ENCODE data around the gene CTSA.
"Not testable (repeated sequence)": the region's sequence is repeated elsewhere in the genome, so short reads cannot be mapped to it uniquely, and the experiment has no call there.

CTSA gene

DNA sequence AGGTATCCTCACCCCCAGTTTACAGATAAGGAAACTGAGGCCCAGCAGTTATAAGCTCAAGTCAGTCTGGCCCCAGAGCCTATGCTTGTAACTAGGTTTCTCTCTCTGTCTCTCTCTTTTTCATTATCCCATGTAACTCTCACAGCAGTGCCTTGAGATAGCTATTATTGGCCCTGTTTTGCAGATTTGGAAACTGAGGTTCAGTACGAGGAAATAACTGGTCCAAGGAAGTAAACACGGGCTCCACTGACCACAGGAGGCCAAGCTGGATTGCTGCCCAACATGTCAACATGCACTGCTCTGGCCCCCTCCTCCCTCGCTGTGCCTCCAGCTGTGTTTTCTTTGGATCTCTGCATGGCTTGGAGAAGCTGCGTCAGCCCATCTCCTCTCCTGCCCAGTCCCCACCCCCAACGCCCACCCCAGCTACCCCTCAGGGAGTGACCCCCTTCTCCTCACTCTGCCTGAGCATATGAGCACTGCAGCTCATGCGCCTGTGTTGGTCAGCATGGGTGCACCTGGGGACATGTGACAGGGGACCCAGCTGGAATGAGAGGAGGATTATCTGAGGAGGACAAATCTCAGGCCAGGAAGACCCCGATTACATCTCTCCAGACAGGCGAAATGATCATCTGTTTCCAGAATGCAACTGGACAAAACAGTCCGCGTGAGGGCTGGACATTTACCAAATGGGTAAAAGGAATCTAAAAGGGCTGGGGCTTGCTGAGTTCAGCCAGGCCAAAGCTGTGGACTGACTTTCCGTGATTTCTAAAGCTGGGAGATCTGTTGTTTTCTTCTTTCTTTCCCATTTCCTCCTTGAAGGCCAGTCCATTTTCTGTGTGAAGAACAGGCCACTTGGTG, 28.6 kb downstream of the CTSA start:
- DNase-seq = no peak

DNA sequence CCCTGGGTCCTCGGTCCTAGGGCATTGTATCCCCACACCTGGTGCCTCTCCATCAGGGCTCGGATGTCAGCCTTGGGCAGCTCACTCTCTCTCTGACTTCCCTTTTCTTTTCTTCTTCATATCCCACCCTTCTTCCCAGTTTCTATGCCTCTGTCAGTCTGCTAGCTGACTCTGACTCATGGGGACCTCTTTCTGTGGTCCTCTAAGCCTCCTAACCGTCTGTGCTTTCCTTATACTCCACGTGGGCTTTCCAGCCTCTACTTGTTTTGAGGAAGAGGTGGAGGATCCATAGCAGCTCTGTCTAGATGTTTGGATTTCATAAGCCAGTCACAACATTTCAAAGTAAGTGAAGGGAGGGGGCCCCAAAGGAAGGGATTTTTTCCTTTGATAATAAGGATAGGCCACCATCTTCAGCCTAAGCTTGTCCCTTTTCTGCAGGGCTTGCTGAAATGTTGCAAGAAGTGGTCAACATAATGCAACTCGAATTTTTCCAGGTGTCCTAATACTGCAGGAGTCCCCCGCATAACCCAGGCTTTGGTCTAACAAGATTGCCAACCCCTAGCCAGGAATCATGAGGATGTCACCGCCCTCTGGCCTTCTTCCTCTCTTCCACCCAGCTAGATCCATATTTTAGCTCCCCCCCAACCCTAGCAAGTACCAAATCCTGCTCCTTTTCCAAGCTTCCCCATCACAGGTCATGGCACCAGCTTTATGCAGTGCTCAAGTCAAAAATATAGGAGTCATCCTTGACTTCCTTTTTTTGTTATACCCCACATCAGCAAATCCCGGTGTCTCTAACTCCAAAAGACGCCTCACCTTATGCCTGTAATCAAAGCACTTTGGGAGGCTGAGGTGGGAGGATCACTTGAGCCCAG, 29.6 kb downstream of the CTSA start:
- no peak for DNase-seq

DNA sequence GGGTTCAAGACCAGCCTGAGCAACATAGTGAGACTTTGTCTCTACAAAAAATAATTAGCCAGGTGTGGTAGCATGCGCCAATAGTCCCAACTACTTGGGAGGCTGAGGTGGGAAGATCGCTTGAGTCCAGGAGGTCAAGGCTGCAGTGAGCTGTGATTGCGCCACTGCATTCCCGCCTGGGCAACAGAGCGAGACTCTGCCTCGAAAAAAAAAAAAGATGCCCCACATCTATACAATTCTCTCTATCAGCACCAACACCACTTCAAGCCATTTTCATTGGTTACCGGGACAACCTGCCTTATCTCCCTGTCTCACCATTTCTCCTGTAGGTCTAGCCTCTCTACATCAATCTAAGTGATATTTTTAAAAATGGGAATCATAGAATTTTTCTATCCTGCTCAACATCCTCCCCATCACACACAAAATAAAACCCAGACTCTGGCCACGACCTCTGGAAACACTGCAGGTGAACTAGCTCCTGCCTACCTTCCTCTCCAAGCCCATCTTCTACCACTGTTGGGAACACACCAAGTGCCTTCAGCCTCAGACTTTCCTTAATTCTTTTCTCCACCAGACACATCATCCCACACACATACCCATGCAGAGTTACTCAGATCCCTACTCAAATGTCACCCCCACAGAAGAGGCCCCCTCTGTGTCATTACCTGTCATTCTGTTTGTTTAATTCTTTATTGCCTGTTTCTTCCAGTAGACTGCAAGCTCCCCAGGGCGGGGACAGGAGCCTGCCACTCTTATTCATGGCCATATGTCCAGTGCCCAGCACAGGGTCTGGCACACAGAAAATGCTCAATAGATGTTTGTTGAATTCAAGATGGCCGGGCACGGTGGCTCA, 30.4 kb downstream of the CTSA start:
- DNase-seq = no peak

DNA sequence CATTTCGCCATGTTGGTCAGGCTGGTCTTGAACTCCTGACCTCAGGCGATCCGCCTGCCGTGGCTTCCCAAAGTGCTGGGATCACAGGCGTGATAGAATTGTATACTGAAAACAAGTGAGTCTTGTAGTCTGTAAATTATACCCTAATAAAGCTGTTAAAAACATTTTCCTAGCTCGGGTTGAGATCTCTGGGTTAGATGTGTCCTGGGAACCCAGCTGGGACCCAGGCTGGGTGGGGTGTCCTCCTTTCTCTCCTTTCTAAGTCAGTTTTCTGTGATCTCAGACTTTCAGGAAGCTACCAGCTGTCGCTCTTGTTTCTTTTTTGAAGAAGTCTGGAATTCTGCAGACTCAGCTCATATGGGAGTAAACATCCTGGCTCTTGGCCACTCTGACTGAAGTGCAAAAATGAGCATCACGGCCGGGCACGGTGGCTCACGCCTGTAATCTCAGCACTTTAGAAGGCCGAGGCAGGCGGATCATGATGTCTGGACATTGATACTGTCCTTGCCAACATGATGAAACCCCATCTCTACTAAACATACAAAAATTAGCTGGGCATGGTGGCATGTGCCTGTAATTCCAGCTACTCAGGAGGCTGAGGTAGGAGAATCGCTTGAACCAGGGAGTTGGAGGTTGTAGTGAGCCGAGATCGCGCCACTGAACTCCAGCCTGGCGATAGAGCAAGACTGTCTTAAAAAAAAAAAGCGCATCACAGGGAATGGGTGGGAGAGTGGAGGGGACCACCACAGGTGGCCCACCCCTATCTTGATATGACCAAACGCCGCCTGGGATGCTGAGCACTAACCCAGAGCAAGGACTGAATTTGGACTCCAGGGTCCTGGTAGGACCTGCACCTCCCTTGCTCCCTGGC, 33.5 kb downstream of the CTSA start:
- DNase-seq = no peak

DNA sequence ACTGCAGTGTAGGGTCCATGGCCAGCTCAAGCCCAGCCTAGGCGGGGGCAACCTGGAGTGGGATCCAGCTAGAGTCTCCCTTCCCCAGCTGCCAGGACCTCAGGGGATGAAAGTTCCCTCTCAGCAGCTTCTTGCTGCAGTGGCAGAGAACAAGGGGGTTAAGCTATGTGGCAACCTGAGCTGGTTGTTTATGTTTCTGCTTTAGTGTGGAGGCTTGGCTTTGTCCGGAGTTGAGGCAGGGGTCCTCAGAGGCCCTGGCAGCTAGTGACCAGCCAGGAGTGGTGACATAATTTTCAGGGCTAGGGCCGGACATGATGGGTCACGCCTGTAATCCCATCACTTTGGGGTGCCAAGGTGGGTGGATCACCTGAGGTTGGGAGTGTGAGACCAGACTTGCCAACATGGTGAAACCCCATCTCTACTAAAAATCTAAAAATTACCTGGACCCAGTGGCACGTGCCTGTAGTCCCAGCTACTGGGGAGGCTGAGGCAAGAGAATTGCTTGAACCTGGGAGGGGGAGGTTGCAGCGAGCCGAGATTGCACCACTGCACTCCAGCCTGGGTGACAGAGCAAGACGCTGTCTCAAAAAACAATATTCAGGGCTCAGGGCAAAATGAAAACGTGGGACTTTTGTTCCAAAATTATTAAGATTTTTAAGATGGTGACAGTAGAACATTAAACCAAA, 34.8 kb downstream of the CTSA start:
- no peak for DNase-seq

DNA sequence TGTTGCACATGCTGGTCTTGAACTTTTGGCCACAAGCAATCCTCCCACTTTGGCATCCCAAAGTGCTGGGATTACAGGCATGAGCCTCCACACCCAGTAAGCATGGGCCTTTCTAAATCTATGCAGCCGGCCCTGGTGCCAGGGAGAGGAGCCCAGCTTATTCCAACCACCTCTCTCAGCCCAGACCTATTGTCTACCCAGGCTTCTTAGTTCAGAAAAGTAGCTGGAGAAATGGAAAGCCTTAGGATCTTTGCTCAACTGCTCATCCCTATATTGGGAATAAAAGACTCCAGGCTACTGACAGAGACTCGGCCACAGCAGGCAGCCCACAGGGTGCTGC, 35.6 kb downstream of the CTSA start:
- DNase-seq = no peak

DNA sequence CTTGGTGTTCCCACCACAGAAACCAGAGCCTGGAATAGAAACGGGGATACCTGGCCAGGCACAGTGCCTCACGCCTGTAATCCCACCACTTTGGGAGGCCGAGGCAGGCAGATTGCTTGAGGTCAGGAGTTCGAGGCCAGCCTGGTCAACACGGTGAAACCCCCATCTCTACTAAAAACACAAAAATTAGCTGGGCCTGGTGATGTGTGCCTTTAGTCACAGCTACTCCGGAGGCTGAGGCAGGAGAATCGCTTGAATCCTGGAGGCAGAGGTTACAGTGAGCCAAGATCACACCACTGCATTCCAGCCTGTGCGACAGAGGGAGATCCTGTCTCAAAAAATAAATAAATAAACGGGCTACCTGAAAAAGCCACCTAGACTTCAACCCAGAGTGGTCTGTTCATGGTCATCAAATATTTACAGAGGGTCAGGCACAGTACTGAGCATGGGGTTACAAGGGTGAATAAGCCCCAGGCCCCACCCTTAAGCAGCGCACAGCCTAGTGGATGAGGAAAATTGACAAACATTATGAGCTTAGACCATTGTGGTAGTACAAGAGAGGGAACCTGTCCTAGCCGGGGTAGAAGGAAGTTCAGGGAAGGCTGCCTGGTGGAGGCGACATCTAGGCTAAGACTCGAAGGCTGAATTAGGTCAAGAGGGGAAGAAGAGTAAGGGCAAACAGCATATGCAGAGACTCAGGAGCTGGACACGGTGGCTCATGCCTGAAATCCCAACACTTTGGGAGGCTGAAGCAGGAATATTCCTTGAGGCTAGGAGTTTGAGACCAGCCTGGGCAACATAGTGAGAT, 36.1 kb downstream of the CTSA start:
- no peak for DNase-seq

DNA sequence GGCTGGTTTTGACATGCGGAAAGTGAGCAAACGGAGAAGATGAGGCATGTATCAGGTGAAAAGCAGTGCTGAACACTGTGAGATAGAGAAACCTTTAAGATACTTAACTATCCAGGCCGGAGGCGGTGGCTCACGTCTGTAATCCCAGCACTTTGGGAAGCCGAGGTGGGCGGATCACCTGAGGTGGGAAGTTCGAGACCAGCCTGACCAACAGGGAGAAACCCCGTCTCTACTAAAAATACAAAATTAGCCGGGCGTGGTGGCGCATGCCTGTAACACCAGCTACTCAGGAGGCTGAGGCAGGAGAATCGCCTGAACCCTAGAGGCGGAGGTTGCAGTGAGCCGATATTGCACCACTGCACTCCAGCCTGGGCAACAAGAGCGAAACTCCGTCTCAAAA, 40.5 kb downstream of the CTSA start:
- DNase-seq = not testable (repeated sequence)

DNA sequence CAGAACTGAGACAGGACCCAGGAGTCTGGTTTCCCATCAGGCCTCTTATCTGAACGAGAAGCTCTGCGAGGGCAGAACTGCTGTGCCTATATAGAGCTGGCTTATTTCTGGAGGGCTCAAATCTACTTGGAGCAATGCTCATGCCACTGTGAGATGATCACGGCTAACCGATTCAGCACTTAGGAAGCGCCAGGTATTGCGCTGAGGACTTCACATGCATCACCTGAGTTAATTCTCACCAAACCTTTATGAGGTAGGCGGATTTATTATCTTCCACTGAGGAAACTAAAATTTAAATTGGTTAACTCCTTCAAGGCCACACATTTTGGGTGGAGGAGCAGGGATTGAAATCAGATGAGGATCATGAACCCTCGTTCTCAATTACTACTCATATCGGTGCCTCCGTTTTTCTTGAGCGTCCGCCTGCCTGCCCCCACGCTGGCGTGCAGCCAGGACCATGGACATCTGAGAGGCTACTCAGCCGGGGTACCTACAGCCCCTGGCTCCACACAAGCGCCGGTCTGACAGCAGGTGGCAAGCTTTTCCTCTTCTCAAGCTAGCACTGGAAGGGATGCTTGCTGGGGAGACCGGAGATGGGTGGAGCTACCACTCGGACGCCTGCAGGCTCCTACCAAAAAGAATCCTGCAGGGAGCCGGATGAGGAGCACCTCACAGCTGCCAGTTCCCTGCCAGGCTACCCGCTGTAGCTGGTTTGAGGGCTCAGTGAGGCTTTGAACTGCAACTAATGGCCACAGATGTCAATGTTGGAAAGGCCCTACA, 42.3 kb downstream of the CTSA start:
- DNase-seq = peak; percentile 47

DNA sequence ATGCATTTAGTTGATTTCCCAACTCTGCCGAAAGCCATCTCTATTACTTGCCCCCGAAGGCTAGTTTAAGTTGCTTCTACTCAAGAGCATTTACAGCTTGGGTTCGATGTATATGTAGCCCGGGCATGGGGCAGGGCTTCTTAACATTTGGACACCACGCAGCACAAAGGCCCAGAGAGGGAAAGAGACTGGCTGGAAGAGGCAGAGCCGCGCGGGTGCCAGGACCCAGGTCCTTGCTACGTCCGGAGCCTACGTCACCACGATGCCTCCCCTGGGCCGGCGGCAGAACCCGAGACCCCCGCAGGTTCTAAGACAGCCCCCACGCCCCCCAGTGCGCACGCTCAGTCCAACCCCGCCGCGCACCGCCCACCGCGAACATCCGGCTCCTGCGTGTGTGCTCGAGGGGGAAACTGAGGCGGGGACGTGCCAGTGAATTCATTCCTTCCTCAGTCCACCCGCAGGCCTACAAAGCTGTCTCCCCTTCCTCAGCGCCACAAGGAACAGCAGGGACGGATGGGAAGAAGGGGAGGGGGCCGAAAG, 43.0 kb downstream of the CTSA start:
- DNase-seq = peak; percentile 23 to 34

DNA sequence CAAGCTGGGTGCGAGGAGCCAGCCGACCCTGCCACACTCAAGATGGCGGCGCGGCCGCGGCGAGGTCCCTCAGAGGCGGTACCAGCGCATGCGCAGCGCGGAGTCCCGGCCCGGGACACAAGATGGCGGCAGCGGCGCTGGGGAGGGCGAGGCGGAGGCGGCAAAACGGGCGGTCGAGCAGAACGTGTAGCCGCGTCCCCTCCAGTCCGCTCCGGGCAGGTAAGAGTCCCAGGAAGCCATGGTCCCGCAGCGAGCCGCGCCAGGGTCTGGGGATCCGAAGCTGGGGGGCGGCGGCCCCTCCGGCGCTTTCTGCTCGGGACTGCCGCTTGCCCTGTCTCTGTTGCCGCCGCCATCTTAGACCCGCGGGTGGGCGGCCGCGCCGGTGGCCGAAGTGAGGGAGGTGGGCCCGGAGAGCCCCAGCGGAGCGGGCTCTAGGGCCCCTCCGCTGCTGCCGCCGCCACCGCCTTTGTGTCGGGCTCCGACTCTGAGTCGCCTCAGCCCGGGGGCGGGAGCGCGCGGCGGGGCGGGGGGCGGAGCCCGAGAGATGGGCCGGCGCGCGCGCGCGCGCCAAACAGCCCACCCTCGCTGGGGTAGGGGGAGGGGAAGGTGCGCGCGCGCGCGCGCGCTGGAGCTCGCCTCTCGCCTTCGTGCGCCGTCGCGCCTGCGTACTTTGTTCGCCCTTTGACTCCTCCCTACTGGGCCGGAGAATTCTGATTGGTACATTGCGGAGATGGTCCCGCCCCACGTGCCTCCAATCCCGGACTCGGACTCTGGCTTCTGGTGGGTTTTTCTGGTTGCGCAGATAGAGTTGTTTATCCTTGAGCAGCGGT, 43.7 kb downstream of the CTSA start, which contains the start of gene PCIF1:
Gene PCIF1, plus strand, starts transcription at position 98 of the 830 bp plus-strand sequence. CDS start 4,317 bp downstream, outside the sequence.
- DNase-seq = peak; percentile 98 to 99

DNA sequence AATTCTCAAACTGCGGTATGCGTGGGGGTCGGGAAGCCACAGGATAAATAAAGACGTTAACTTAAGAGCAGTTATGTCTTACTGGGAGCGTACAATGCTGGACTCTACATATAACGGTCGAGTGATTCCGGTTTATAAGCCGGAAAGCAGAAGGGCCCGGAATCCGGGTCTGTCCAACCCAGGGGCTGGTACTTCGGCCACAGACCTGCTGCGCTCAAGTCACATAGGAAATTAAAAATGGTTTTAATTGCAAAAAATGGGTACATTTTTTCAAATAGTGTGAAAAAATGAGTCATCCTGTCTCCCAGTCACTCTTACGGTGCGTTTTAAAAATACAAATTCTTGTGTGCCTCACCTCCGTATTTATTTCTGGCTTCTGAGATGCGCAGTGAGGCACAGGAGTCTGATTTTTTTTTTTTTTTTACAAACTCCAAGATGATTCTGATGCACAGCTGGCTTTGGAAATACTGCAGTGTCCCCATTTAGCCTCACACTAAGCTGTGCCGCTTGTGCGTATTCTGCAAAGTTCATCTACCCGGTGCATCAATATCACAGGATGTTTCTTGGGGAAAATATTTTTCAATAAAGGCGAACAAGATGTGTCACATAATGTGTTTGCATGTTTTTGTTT, 44.4 kb downstream of the CTSA start:
- no peak for DNase-seq

DNA sequence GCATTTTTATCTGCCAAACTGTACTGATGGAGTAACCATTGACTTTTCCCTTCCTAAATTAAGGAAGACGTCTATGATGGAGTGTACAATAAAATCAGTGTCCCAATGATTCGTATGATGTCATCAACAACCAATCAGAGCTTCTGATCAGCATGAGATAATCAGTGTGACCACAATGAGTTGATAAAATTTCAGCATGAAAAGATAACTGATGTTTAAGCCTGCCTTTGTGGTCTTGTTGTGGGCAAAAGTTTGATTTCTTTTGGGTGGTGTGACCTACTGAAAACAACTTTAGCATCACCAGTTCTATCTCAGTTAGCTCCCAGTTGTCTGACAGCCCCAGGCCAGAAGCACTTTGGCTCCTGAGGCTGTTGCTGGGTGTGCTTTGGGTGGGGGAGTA, 46.6 kb downstream of the CTSA start:
- no peak for DNase-seq

DNA sequence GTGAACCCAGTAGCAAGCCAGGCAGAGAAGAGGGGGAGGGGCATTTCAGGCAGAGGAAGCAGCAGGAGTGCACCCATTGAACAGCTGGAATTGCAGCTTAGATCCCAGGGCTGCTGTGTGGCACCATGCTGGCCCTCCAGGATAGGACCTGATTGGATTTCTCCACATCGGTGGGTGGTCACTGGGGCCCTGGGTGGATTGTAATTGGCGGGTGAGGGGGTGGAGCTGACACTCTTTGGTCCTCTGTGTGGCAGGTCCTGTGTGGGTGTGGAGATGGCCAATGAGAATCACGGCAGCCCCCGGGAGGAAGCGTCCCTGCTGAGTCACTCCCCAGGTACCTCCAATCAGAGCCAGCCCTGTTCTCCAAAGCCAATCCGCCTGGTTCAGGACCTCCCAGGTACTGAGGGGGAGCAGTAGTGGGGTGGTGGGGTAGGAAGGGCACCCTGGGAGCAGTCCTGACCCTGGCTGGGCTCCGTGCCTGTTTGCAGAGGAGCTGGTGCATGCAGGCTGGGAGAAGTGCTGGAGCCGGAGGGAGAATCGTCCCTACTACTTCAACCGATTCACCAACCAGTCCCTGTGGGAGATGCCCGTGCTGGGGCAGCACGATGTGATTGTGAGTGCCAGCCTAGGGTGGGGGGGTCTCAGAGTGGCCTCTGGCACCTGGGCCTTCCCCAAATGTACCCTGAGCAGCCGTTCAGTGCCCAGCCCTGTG, 47.7 kb downstream of the CTSA start:
- no peak for DNase-seq

DNA sequence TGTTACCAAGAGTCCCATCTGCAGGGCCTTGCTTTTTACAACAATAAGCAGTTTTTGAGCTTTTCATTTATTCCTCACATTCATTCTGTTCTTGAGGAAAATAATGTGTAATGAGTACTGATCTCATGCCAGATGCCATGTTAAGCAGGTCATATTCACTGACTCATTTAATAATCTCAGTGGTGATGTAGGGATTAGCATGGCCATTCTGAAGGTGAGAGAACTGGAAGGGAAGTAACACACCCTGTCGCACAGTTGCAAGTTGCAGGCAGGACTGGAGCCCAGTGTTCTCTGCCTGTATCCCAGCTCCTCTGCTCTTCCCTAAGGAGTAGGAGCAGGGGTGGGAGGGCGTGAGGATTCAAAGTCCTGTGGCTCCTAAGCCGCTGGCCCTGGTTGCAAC, 48.9 kb downstream of the CTSA start:
- DNase-seq = no peak

DNA sequence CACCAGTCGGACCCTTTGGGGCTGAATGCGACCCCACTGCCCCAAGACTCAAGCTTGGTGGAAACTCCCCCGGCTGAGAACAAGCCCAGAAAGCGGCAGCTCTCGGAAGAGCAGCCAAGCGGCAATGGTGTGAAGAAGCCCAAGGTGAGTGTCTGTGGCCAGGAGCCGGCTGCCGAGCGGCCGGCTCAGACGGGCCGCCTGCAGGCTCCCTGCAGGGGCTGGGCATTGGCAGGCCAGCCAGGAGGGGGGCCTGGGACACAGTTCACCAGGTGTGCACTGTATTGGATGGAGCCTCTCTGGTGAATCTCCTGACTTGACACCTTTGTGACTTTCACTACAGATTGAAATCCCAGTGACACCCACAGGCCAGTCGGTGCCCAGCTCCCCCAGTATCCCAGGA, 49.3 kb downstream of the CTSA start:
- no peak for DNase-seq

DNA sequence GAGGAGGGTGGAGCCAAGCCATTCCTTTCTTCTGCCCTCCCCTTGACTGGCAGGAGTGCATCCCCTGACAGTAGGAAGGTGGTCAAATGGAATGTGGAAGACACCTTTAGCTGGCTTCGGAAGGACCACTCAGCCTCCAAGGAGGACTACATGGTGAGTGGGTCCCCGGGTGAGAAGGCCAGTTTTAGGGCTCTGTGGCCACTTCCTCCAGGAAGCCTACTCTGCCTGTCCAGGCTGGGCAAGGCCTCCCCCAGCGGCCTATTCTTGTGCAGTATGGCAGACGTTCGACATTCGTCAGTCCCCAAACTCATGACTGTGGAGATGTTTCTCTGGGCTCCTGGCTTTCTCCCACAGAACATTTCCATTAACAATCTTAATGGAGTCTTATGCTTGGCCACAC, 52.5 kb downstream of the CTSA start:
- no peak for DNase-seq
